Measurements from ENCODE around the gene CKLF.
"Not testable (repeated sequence)": the region's sequence is repeated elsewhere in the genome, so short reads cannot be mapped to it uniquely, and the experiment has no call there.

CKLF gene

GRCh38 chr16:66543541-66543940 is 8.8 kb upstream of the CKLF start:
- no peak for DNase-seq

DNA sequence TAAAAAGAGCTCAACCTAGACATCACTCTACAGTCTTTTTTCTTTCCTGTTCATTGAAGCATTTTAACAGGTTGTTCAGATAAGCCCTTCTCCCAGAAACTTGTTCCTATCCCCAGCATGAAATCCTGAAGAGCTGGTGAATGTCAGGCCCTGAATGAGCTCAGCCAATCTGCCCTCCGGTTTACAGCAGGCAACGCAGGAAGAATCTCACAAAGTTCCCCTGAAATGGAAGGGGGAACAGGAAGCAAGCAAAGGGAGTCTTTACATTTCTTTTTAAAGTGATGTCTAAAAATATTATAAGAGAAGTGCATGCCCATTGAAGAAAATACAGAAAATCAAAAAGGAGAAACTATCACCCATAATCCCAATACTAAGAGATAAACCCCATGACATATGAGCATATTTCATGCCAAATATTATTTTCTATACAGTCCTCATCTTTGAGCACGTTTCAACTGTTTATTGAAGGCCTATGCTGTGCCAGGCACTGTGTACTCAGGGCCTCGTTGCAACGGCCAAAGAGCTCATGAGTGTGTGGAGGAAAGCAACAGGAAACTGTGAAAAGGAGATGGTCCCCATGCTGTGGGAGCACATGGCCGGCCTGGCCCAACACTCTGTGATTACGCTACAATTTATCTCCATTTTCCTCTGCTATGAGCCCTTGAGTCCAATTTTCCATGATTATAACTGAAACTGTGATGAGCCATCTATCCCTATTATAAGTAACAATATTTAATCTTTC is 8.2 kb upstream of the CKLF start:
- no peak for DNase-seq

DNA sequence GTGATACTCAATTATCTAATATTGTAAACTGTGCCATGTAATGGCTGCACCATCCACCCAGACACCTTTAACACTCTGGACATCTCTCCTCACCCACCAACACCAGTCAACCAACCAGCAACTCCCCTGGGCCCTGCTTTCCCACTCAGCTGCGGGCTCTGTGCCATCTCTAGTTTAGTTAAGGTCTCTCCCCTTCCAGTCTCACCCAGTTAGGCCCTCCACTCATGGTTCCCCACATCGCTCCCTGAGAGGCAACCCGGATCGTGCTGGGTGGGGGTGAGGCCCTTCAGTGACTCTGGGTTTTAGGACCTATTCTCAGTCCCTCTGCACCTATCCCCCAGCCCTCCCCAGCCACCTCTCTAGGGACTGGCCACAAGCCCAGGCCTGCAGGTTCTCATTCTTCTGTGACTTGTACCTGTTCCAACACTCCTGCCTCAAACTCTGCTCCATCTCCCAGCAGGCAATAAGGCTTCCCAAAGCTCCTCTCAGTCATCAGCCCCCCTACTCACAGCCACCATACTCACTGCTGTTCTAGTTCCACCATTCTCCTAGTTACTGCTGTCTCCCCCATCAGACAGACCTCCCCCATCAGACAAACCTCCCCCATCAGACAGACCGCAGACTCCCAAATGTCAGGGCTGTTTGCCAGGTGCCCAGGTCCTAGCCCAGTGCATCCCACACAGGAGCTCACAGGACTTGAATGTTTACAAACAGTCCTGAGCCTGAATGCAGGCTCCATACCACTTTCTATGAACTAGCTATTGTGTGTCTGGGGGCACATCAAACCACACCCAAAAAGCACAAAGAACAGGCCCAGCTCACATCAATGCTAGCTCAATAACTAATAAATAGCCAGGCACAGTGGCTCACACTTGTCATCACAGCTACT is 5.0 kb upstream of the CKLF start:
- no peak for DNase-seq

- no peak for DNase-seq
These were observed 4.3 kb upstream of the CKLF start for GRCh38 chr16:66548068-66548467.

DNA sequence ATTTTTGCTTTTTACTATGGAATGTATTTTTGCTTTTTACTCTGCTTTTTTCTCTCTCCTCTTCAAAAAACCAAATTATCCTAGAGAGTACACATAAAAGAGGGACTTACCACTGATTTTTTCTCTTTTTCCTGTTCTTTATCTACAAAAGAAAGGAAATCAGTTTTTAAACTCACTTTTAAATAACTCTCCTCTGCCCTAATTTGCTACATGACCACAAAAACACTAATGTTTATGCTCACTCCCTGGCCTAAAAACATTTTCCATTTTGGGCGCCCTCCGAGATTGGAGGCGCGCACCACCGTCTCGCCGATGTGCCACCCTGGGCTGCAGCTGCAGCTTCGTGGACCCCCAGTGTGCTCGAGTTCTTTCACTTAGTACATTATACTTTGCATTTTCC is 3.5 kb upstream of the CKLF start:
- DNase-seq, result no peak

- no peak for DNase-seq
These were observed 2.9 kb upstream of the CKLF start, which contains the start of gene TK2 for GRCh38 chr16:66549284-66550131. TSS of gene TK2 (minus strand) at chr16:66550122. CDS start at chr16:66550061, 61 bp downstream.

DNA sequence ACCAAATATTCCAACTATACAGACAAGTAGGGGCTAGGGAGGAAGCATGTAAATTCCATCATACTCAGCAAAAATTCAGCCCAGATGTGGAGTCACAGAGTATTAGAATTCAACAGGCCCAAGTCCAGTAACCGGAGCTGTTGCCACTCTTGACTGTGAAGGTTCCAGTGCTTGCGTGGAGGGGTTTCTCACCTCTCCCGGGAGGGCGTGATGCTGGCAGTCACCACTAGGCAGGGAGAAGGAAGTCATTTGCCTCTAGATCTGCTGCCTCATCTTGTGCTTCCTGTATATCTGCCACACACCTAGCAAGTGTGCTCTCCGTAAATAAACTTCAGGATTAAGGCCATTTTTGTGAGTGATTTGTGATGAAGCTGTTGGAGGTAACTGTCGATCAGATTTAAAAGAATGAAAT is 1.0 kb upstream of the CKLF start:
- DNase-seq, result no peak

DNA sequence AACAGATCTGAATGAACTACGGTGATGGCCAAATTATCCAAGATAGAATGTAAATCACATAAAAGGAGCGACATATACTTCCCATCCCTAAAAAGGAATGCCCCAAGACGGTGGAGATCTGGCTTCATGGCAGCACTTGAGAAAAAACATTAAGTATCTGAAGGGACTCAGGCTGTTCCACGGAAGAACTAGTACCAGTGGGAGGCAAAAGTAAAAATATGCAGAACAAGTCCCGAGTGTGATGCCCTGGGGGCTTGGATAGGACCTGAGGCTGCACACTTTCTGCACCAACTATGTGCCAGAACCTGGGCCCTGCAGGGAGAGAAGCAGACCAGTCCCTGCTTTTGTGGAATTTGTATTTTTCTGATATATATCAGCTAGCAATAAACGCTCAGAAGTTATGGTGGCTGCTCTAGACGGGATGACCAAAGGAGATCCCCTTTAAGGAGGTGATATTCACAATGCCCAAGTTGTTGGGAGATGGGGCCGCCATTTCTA is 539 bp upstream of the CKLF start:
- DNase-seq, result no peak

DNA sequence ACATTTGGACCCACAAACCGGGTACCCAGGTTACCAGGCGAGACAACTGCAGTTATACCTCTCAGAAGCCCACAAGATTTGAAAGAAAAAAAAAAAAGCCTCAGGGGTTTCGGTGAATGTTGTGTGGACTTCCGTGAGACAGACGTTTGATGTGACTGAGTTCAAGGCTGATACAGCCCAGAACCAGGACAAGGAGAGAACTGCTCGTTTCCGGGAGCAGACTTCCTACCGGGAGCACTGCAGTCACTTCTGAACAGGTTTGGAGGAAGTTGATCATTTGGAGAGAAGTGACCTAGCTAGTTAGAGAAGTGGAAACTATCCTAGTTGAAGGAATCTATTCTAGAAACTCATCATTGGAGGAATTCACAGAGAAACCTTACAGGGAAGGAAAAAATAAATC is 847 bp downstream of the CKLF start:
- no peak for DNase-seq

GRCh38 chr16:66554021-66554420 is 1.6 kb downstream of the CKLF start:
- DNase-seq, result no peak

DNA sequence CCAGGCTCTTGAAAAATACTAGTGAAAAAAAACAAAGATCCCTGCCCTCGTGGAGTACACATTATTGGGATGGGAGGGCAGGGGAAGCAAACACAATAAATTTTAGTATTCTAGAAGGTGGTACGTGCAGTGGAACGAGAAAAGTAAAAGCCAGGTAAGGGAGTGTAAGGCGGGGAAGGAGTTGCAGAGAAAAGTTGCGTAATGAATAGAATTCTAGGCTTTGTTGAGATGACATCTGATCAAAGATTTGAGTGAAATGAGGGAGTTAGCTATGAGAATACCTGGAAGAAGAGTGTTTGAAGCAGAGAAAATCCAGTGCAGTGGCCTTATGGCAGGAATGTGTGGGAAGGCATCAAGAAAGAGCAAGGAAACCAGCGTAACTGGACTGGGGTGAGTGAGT is 2.1 kb downstream of the CKLF start:
- no peak for DNase-seq

- no peak for DNase-seq
These were observed 7.7 kb downstream of the CKLF start for GRCh38 chr16:66560107-66560506.

DNA sequence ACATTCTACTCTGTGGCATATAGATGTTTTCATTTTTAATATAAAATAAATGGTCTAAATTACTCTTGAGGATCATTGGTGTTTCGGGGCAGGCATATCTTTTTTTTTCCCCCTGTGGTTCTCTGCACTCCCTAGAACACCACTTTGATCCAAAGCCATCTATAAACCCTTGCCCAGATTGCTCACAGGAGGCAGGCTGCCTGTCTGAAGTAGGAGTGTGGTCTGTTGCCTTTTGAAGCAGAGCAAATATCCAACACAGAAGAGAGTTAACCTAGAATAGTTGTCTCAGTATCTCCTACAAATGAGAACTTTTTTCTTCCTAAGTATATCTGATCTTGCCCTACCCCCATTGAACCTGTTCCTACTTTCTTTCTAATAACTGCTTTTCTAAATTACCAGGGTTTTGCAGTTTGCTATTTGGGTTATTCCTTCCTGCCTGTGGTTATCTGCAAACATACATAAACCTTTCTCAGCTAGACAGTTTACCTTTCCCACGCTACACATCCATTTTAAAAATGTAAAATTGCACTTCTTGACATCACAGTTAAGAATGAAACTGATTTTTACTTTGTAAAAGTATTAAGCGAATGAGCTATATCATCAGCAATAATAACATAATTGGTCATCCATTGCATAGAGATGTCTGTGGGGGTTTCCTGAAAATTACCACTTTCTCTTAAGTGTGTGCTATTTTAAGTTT is 9.2 kb downstream of the CKLF start:
- no peak for DNase-seq

- no peak for DNase-seq
These were observed 10.0 kb downstream of the CKLF start for GRCh38 chr16:66562409-66562808.

- DNase-seq, result no peak
These were observed 10.6 kb downstream of the CKLF start for GRCh38 chr16:66562986-66563385.

GRCh38 chr16:66563574-66564334 is 11.4 kb downstream of the CKLF start:
- no peak for DNase-seq

- no peak for DNase-seq
These were observed 13.9 kb downstream of the CKLF start, which contains the start of gene CMTM1 for GRCh38 chr16:66566051-66566901. TSS of gene CMTM1 (plus strand) at chr16:66566439. CDS start at chr16:66566514, 75 bp downstream.

- DNase-seq, result not testable (repeated sequence)
These were observed 14.9 kb downstream of the CKLF start for GRCh38 chr16:66567270-66567669.

GRCh38 chr16:66568355-66568754 is 16.0 kb downstream of the CKLF start:
- DNase-seq, result no peak

DNA sequence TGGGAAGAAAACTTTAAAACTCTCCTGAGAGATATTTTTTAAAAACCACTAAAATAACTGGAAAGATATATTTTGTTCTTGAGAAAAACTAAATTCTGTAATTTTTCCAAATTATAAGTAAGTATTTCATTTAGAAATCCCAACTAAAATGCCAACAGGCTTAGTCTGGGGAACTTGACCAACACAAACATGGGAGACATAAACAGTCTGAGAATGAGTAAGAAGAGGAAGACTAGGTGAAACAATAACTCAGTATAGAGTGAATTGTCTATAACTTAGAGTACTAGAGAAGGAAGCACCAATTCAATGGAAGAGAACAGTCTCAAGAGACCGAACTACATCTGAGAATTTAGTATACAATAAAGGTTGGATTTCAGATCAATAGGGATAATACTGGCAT is 16.8 kb downstream of the CKLF start:
- DNase-seq, result no peak

Measured in NCI-H774 (cell line).